ENCODE data around the gene KDM3B. TPM values are rescaled to one million over a fixed set of nuclear protein-coding genes. Genes with fewer than 3 reads are reported as not detected.

The KDM3B gene
- total RNA-seq, 2 donors from 2014 or later = 61.2 to 85.1 TPM

GRCh38 chr5:138336952-138337684, 15.4 kb upstream of the KDM3B start:
- WGBS = 13% methylated on average over 13 of the region's 13 CpGs
- Histone ChIP-seq H3K4me3 (peak overlapping the region; percentile 73 to 94), H3K27me3 (replicated peaks; ENCODE audit: insufficient read depth) (no peaks in the 10 kb centered on the region), H3K27ac (peak overlapping the region; percentile 98), H3K36me3 (no peaks in the 10 kb centered on the region), H3K4me1 (replicated peaks) (peaks cover 5% of the 10 kb centered on the region), H3K9me3 (no peaks in the 10 kb centered on the region)
- DNase-seq (ENCODE audit: low spot score) = peak; percentile 65
- intact Hi-C loops (cut with DNase I) = loop anchor here (10.0 kb wide), 1 partner anchor 122 kb away; the partner anchor contains the start of gene CDC23
- no peak for TF ChIP-seq POLR2AphosphoS5 (IDR thresholded peaks at IDR 0.05)
- TF ChIP-seq, protein P1, sequence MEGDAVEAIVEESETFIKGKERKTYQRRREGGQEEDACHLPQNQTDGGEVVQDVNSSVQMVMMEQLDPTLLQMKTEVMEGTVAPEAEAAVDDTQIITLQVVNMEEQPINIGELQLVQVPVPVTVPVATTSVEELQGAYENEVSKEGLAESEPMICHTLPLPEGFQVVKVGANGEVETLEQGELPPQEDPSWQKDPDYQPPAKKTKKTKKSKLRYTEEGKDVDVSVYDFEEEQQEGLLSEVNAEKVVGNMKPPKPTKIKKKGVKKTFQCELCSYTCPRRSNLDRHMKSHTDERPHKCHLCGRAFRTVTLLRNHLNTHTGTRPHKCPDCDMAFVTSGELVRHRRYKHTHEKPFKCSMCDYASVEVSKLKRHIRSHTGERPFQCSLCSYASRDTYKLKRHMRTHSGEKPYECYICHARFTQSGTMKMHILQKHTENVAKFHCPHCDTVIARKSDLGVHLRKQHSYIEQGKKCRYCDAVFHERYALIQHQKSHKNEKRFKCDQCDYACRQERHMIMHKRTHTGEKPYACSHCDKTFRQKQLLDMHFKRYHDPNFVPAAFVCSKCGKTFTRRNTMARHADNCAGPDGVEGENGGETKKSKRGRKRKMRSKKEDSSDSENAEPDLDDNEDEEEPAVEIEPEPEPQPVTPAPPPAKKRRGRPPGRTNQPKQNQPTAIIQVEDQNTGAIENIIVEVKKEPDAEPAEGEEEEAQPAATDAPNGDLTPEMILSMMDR (IDR thresholded peaks at IDR 0.05) = peak in 1 of 4 experiments; percentile 2

- H3K27ac ChIP-seq = peak within 1 kb of the TSS; percentile 98
- H3K27me3 ChIP-seq (replicated peaks; ENCODE audit: insufficient read depth) = no peaks in the 10 kb centered on the region
- under 1% methylated on average over 38 of the region's 56 CpGs for WGBS
- peaks cover 5% of the 10 kb centered on the region for H3K4me1 ChIP-seq (replicated peaks)
- peak within 1 kb of the TSS; percentile 73 to 94 for H3K4me3 ChIP-seq
- no peaks in the 10 kb centered on the region for H3K36me3 ChIP-seq
- TF ChIP-seq, protein P1 (IDR thresholded peaks at IDR 0.05) = peak in 2 of 4 experiments; percentile 17 to 30
- TF ChIP-seq POLR2AphosphoS5 (IDR thresholded peaks at IDR 0.05) (peak; percentile 88), POLR2A (IDR thresholded peaks at IDR 0.05) (peak; percentile 96)
- no peaks in the 10 kb centered on the region for H3K9me3 ChIP-seq
- intact Hi-C loops (cut with DNase I) = loop anchor here (10.0 kb wide), 1 partner anchor 123 kb away; the partner anchor contains the start of gene CDC23
- peak; percentile 91 for DNase-seq (ENCODE audit: low spot score)
These were observed 14.6 kb upstream of the KDM3B start, which contains the start of gene FAM53C for GRCh38 chr5:138337685-138338410. Gene FAM53C (plus strand): TSS chr5:138338266. CDS start chr5:138341336, 3,070 bp downstream.

DNA sequence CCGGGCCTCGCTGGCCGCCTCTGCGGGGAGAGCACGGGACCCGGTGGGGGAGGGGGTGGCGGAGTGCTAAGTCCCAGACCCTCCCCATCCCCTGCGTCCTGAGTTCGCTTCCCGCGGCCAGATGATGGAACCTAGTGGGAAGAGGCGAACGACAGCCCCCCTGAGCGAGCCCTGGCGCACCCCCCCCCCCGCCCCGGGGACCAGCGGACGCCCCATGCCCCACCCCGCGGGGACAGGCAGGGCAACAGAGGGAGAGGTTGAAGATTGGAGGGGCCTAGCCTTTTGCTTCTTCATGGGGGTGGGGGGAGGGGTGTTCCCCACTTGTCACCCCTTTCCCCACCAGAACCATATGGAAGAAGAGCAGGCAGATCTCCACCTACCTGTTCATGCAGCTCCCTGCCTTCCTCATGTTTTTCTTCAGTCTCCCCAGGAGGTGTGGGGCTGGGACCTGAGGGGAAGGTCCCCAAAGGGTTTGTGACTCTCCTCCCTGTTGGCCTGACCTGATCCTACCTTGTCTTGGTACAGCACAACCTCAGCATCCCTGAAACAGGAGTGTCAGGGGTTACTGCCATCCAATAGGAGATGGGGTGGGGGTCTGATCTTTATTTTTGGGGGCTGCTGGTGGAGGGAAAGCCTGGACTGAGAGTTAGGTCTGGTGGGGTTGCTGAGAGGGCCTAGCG, 13.9 kb upstream of the KDM3B start:
- Histone ChIP-seq H3K4me3 (peak overlapping the region; percentile 73 to 94), H3K4me1 (replicated peaks) (peaks cover 5% of the 10 kb centered on the region), H3K27ac (peak overlapping the region; percentile 98), H3K9me3 (no peaks in the 10 kb centered on the region), H3K27me3 (replicated peaks; ENCODE audit: insufficient read depth) (no peaks in the 10 kb centered on the region), H3K36me3 (no peaks in the 10 kb centered on the region)
- intact Hi-C loops (cut with DNase I) = loop anchor here (10.0 kb wide), 1 partner anchor 124 kb away; the partner anchor contains the start of gene CDC23
- WGBS = 7% methylated on average over 1 of the region's 22 CpGs
- TF ChIP-seq POLR2AphosphoS5 (IDR thresholded peaks at IDR 0.05) (no peak), POLR2A (IDR thresholded peaks at IDR 0.05) (no peak)
- TF ChIP-seq, protein P1 (IDR thresholded peaks at IDR 0.05) = no peak
- no peak for DNase-seq (ENCODE audit: low spot score)

GRCh38 chr5:138339091-138339456, 13.4 kb upstream of the KDM3B start:
- intact Hi-C loops (cut with DNase I) = loop anchor here (10.0 kb wide), 1 partner anchor 124 kb away; the partner anchor contains the start of gene CDC23
- Histone ChIP-seq H3K27me3 (replicated peaks; ENCODE audit: insufficient read depth) (no peaks in the 10 kb centered on the region), H3K9me3 (no peaks in the 10 kb centered on the region), H3K36me3 (no peaks in the 10 kb centered on the region), H3K27ac (peak overlapping the region; percentile 98), H3K4me3 (peak overlapping the region; percentile 73 to 94), H3K4me1 (replicated peaks) (peaks cover 5% of the 10 kb centered on the region)
- TF ChIP-seq, protein P1 (IDR thresholded peaks at IDR 0.05) = no peak
- no peak for TF ChIP-seq POLR2A (IDR thresholded peaks at IDR 0.05)
- no peak for TF ChIP-seq POLR2AphosphoS5 (IDR thresholded peaks at IDR 0.05)
- 2% methylated on average over 7 of the region's 7 CpGs for WGBS
- peak; percentile 38 for DNase-seq (ENCODE audit: low spot score)

Data from prostate gland (tissue), 2 donors.